Upper lobe of right lung (tissue), 1 donor: Measurements from ENCODE around the gene PRR16. TPM values are rescaled to one million over a fixed set of nuclear protein-coding genes. Genes with fewer than 3 reads are reported as not detected.

Experiments used
- ATAC-seq: fragments of 200-7000 bp; cut with Tn5 transposase; one replicate; pipeline ENCODE4 v1.9.1; 2020; ENCODE audit warnings: mild to moderate bottlenecking, moderate library complexity
- DNase-seq: peaks from one replicate; pipeline ENCODE4 v3.0.0-alpha.2; 2020
- H3K27ac ChIP-seq: fragments of 200-600 bp; one replicate; pipeline ENCODE4 v1.8.0; 2022
- H3K27me3 ChIP-seq: fragments of 200-600 bp; one replicate; pipeline ENCODE4 v1.8.0; 2022; ENCODE audit warnings: mild to moderate bottlenecking
- H3K36me3 ChIP-seq: fragments of 200-600 bp; one replicate; pipeline ENCODE4 v1.8.0; 2022
- H3K4me1 ChIP-seq: fragments of 200-600 bp; one replicate; pipeline ENCODE4 v1.8.0; 2022
- H3K4me3 ChIP-seq: fragments of 200-600 bp; one replicate; pipeline ENCODE4 v1.8.0; 2022; ENCODE audit warnings: mild to moderate bottlenecking
- H3K9me3 ChIP-seq: fragments of 200-600 bp; one replicate; pipeline ENCODE4 v1.8.0; 2022
- CTCF ChIP-seq: fragments of 200-600 bp; IDR thresholded peaks from one replicate; pipeline ENCODE4 v1.8.0; 2022; ENCODE audit warnings: antibody characterized with exemption
- intact Hi-C: fragments of 100-400 bp; cut with DNase I; formaldehyde crosslinking; loops from one replicate; pipeline ENCODE4 v1.11.0; 2022
- total RNA-seq: library from RNA; stranded (reverse); fragmentation: NEBNext Ultra II Directional; extraction: Animal tissue kit (Norgen Biotek cat#: 25700); gene quantifications from one replicate; pipeline ENCODE4 v1.2.1, GENCODE V29; 2021
- donor health status: DM: no; HTN: yes; CAD: no; lungs with severe emphysema.

Gene PRR16
- total RNA-seq, 1 donor from 2014 or later: 3.1 TPM

GRCh38 chr5:120533581-120533980, 69.5 kb downstream of the PRR16 start:
- Histone ChIP-seq H3K36me3 (no peaks in the 10 kb centered on the region), H3K9me3 (no peaks in the 10 kb centered on the region), H3K4me3 (no peak overlapping the region), H3K27ac (no peak overlapping the region), H3K4me1 (no peaks in the 10 kb centered on the region), H3K27me3 (no peaks in the 10 kb centered on the region)
- DNase-seq (no peak), ATAC-seq (no peak)
- no peak for TF ChIP-seq CTCF
- intact Hi-C loops: no loop called here

- DNase-seq (no peak), ATAC-seq (no peak)
- no peaks in the 10 kb centered on the region for H3K36me3 ChIP-seq
- H3K9me3 ChIP-seq: no peaks in the 10 kb centered on the region
- intact Hi-C loops: no loop called here
- H3K27me3 ChIP-seq: no peaks in the 10 kb centered on the region
- no peak overlapping the region for H3K27ac ChIP-seq
- TF ChIP-seq CTCF: no peak
- no peak overlapping the region for H3K4me3 ChIP-seq
- H3K4me1 ChIP-seq: no peaks in the 10 kb centered on the region
Measured at GRCh38 chr5:120535900-120536299, 71.8 kb downstream of the PRR16 start.

DNA sequence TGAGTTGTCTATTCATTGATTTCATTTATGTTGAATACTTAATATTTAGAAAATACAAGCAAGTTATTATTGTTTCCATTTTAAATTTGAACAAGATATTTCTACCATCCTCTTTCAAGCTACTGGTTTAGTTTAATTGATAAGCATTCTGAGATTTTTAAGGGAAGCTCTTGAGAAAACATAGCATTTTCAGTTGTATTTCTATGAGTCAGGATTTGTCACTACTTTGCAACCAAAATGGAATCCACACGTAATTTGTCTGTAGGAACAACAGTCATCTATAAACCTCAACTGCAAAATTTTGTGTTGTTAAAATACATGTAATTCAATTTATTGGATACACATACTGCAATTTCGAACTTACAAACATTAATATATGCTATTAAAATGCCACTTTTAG, 74.0 kb downstream of the PRR16 start:
- DNase-seq: no peak
- H3K27me3 ChIP-seq: no peaks in the 10 kb centered on the region
- no peak for ATAC-seq
- intact Hi-C loops: no loop called here
- no peaks in the 10 kb centered on the region for H3K4me1 ChIP-seq
- H3K27ac ChIP-seq: no peak overlapping the region
- no peak overlapping the region for H3K4me3 ChIP-seq
- H3K9me3 ChIP-seq: no peaks in the 10 kb centered on the region
- TF ChIP-seq CTCF: no peak
- no peaks in the 10 kb centered on the region for H3K36me3 ChIP-seq

DNA sequence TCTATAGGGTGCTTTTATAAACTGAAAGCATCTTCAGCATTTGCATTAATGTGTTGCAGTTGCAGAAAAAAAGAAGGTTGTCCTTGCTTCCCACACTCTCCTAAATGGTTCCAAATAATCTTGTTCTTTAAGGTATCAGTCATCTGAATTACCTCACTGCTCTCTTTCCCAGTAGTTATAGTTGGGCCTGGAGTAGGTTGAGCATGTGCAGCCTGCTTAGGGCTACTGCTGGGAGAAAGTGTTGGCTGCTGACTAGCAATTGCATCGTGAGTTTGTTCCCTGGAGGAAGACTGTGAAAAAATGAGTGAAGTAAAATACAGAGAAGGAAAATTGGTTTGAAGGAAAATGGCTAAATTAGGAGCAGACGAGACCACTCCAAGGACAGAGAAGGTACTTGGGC, 74.5 kb downstream of the PRR16 start:
- no peaks in the 10 kb centered on the region for H3K36me3 ChIP-seq
- no peaks in the 10 kb centered on the region for H3K4me1 ChIP-seq
- no peak overlapping the region for H3K27ac ChIP-seq
- H3K9me3 ChIP-seq: no peaks in the 10 kb centered on the region
- no peak overlapping the region for H3K4me3 ChIP-seq
- intact Hi-C loops: no loop called here
- DNase-seq (no peak), ATAC-seq (no peak)
- no peak for TF ChIP-seq CTCF
- H3K27me3 ChIP-seq: no peaks in the 10 kb centered on the region

GRCh38 chr5:120539471-120539870, 75.4 kb downstream of the PRR16 start:
- no peaks in the 10 kb centered on the region for H3K9me3 ChIP-seq
- no peaks in the 10 kb centered on the region for H3K4me1 ChIP-seq
- DNase-seq (no peak), ATAC-seq (no peak)
- H3K36me3 ChIP-seq: no peaks in the 10 kb centered on the region
- intact Hi-C loops: no loop called here
- no peak overlapping the region for H3K27ac ChIP-seq
- no peak for TF ChIP-seq CTCF
- no peak overlapping the region for H3K4me3 ChIP-seq
- H3K27me3 ChIP-seq: no peaks in the 10 kb centered on the region

- intact Hi-C loops: no loop called here
- no peaks in the 10 kb centered on the region for H3K9me3 ChIP-seq
- no peak overlapping the region for H3K27ac ChIP-seq
- H3K27me3 ChIP-seq: no peaks in the 10 kb centered on the region
- DNase-seq: no peak
- ATAC-seq: no peak
- no peak overlapping the region for H3K4me3 ChIP-seq
- no peak for TF ChIP-seq CTCF
- no peaks in the 10 kb centered on the region for H3K4me1 ChIP-seq
- no peaks in the 10 kb centered on the region for H3K36me3 ChIP-seq
Measured at GRCh38 chr5:120540097-120540496, 76.0 kb downstream of the PRR16 start.
